ENCODE measurements around the gene NTM.
"Not testable (repeated sequence)": the region's sequence is repeated elsewhere in the genome, so short reads cannot be mapped to it uniquely, and the experiment has no call there.

NTM gene

DNA sequence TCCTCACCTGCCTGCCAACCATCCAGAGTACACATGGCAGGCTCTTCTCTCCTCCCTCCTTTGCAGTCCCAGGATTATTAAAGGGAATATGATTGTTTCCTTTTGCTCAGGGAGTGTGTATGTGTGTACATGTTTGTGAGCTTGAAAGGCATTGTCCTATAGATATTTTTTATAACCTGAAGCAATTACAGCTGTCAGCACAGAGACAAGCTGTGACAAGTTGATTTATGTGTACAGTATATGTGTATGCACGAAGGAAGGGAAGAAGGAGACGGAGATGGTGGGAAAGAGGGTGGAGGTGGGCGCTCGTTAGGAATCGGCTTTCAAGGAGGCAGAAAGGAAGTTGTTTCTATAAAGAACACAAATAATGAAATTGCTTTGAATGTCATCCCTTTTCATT is 537.0 kb downstream of the NTM start:
- no peak for DNase-seq (ENCODE audit: low read depth in 2 of 2, low spot score in 1 of 2)

- no peak for DNase-seq (ENCODE audit: low read depth in 2 of 2, low spot score in 1 of 2)
Observed at GRCh38 chr11:131908316-131908715, 537.9 kb downstream of the NTM start.

DNA sequence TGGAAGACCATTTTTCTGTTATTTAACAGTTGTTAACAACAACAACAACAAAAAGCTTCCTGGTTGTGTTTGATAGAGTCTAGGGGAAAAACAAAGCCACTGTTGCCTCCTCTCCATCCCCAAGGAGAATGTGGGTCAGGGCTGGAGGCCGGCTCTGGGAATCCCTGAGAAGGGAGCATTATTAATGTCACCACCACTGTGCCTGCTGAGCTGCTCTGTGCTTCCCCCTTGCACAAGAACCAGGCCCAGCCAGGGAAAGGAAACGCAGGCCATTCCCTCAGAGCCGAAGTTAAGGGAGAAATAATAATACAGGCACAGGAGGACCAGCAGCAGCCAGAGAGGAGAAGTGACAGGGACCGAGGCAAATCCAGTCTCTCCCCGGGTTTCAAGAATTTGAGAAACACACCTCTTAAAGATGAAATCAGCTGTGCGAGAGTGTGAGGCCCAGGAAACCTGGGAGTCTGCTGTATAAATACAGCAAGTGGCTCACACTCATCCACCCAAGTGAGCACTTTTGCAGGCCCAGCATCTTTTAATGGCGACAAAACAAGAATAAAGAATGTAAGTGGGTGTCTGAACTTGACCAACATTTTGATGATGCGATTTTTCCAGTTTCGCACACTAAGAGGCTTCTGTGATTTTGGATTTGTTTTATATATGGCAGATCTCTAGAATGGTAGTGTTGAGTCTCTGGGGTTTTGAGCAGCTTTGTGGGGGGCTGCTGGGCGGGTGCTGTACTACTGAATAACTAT is 539.2 kb downstream of the NTM start:
- no peak for DNase-seq (ENCODE audit: low read depth in 2 of 2, low spot score in 1 of 2)

GRCh38 chr11:131910178-131910522 is 539.7 kb downstream of the NTM start:
- no peak for DNase-seq (ENCODE audit: low read depth in 2 of 2, low spot score in 1 of 2)

DNA sequence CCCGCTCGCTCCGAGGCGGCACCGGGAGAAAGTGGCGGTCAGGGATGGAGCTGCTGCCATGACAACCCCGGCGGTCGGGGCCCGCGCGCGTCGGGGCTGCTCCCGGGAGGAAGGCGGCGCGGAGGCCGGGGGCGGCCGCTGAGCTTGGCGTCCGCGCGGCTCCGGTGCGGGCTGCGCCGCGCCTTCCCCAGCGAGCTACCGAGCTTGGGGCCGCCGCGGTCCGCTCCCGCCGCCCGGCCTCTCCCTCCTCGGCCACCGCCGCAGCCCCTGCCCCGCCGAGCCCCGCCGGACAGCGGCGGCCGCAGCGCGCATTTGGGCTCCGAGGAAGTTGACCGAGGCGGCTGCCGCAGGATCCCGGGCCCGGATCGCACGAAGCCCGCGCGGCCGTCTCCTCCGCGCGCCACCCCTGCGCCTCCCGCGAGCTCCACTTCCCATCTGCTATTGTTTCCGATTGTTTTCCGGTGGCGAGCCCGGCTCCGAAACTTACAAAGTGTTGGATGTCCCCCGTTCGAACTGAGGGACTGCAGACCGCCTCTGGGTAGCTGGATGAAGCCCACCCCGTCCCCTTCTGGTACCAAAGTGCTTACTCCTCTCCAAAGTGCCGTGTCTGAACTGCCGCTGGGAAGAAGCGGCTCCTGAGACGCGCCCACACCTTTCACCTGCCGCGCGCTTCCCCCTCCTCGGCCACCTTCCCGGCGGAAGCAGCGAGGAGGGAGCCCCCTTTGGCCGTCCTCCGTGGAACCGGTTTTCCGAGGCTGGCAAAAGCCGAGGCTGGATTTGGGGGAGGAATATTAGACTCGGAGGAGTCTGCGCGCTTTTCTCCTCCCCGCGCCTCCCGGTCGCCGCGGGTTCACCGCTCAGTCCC is 540.3 kb downstream of the NTM start:
- DNase-seq (ENCODE audit: low read depth in 2 of 2, low spot score in 1 of 2) = no peak

DNA sequence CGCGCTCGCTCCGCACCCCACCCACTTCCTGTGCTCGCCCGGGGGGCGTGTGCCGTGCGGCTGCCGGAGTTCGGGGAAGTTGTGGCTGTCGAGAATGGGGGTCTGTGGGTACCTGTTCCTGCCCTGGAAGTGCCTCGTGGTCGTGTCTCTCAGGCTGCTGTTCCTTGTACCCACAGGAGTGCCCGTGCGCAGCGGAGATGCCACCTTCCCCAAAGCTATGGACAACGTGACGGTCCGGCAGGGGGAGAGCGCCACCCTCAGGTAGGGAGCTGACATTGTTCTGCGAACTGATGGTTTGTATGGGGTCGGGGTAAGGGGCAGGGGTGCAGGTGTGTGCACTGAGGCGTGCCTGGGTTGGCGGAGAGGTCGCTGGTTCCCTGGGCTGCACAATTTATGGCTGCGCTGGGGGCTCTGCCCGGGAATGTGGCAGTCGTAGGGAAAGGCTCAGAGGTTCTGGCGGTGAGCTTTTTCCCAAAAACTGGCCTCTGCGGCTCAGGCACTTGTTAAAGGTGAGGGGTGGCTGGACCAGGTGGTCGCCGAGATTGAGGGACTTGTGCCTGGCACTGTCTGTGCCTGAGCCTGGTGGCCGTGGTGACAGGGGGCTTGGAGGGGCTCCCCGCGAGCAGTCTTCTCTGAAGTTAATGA is 541.1 kb downstream of the NTM start:
- not testable (repeated sequence) for DNase-seq (ENCODE audit: low read depth in 2 of 2, low spot score in 1 of 2)

DNA sequence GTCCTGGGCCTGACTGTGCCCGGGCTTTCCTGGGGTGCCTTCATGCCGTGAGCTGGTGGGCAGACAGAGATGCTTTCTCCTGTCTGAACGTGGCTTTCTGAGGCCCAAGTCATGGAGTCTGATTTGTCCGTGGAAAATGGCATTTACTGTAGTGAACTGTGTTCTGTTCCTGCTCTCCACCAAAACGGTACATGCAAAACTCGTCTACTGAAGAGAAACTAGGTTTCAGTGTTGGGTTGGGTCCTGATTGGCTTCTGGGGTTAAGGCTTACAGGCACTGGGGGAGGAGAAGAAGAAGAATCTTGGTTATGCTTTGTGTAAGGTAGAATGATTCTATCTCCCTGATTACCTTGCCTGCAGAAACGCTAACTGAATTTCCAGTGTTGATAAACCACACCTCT is 541.7 kb downstream of the NTM start:
- no peak for DNase-seq (ENCODE audit: low read depth in 2 of 2, low spot score in 1 of 2)

GRCh38 chr11:131913267-131913666 is 542.9 kb downstream of the NTM start:
- DNase-seq (ENCODE audit: low read depth in 2 of 2, low spot score in 1 of 2) = no peak

- DNase-seq (ENCODE audit: low read depth in 2 of 2, low spot score in 1 of 2) = no peak
Observed at GRCh38 chr11:131914361-131914774, 544.0 kb downstream of the NTM start.

DNA sequence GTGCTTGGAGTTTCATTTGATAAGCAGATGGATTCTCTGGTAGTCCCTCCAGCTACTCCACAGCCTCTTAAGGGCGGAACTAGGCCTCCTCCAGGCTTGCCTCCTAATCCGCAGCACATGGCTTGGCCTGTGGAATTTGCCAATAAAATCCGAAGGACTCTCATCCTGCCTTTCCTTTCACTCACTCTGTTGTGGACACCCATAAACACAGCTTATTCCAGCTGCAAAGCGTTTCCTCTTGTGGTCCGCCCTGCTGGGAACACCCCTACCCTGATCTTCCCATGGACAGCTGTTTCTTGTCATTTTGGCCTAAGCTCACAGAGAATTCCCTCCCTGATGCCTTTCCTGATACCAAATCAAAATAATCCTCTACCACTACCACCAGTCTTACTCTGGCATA is 546.2 kb downstream of the NTM start:
- no peak for DNase-seq (ENCODE audit: low read depth in 2 of 2, low spot score in 1 of 2)

DNA sequence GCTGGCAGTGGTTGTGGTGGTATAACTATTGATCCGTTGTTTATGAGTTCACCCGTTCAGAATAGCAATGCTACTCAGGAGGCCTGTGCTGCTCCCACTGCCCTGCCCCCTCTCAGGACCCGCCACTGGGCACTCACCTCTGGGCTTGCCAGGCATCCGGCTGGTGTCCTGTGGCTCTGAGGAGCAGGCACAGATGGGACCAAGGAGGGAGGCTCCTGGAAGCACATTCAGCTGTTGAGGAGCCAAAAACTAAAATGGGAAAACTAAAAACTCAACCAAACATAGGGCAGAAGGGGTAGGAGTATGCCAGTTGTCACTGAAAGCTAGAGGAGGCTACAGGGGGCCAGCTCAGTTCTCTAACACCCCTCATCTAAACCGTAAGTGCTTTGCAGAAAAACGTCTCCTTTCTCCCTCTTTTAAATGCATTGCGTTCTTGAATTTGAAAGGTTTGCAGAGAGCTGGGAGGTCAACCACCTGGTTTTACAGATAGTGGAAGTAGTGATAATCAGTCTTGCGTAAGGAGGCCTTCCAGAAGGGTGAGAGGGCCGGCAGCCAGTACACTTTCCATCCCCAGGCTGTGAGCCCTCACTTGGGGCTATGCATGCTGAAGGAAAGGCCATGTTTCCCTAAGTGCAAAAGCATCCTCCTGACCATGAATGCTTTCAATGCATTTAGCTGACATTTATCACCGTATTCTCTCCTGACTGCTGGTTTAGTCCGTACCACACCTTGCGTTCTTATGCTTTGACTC is 547.4 kb downstream of the NTM start:
- DNase-seq (ENCODE audit: low read depth in 2 of 2, low spot score in 1 of 2) = no peak

DNA sequence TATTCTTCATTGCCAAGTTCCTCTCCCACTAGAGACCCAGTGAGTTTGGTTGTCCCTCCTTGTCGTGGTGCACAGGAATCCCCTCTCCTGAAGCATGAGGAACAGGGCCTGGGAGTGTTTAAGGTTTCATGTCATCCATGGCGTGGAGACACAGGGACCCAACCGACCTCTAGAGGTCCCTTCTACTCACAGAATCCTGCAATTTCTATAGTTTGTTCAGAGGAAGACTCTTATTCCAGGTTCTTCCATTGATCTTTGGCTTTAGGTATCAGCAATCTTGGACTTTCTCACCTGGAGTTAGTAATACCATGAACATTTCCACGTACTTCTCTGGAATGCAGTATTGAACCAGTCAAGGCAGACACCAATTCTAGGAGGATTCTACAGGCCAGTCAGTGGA is 548.2 kb downstream of the NTM start:
- DNase-seq (ENCODE audit: low read depth in 2 of 2, low spot score in 1 of 2) = no peak

DNA sequence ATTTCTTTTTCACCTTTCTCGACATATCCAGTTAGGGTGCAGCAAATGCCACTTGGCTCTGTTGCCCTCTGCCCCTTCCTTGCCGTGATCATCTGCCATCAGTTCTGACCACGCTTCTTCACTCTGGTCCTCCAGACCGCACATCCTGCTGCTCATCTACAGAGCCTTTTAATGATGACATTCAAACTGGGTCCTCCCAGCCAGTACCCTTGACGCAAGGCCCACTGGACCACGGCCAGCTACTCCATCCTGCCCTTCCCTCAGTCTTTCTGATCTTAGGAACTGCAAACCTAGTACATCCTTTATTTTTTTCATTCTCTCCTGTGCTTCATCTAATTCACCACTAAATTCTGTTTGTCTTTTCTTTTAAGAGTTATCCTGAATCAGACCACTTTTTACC is 551.8 kb downstream of the NTM start:
- no peak for DNase-seq (ENCODE audit: low read depth in 2 of 2, low spot score in 1 of 2)

DNA sequence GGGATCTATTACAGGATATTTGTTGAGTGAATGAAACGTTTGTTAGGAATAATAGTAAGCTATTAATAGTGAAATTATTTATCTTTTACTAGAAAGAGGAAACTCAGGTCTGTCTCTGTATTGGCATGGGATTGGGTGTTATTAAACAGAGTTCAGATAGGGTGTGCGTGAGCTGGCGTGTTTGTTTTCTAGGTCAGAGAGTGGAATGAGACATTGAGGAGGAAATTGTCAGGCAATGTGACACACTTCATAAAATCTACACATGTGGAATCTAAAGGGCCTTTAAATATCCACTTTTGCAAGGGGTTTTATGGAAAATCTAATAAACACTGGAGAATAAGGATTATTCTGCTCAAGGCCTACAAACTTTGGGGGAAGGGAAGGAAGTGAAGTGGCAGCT is 552.9 kb downstream of the NTM start:
- DNase-seq (ENCODE audit: low read depth in 2 of 2, low spot score in 1 of 2) = no peak

GRCh38 chr11:131924001-131924400 is 553.6 kb downstream of the NTM start:
- DNase-seq (ENCODE audit: low read depth in 2 of 2, low spot score in 1 of 2) = no peak

DNA sequence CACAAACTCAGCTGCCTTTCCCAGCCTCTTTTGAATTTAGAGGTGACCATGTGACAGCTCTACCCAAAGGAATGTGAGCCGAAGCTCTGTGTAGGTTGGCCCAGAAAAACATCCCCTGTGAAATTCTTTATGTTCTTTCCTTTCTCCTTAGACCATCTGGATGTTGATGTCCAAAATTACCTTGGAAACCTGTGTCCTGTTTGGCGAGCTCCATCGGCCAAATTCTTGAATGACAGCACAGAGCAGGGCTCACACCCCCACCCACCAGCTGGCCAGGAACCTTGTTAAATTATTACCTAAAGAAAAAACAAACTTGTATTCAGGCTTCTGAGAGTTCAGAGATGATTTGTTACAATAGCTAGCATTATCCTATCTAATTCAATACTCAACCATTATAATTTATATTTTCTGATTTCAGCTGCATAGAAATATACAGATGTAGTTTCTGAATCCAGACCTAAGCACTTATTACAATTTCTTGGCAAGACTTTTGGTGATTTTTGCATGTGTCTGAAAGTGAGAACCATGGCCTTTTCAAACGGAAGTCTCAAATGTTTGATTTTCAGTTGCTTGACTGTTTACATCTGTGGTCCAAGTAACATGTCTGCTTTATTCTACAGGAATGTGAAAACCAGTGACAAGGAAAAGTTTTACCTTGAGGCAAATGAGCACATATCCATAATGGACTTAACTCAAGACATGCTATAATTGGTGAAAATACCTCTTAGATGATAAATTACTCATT is 554.2 kb downstream of the NTM start:
- no peak for DNase-seq (ENCODE audit: low read depth in 2 of 2, low spot score in 1 of 2)

GRCh38 chr11:131925829-131926228 is 555.4 kb downstream of the NTM start:
- DNase-seq (ENCODE audit: low read depth in 2 of 2, low spot score in 1 of 2) = no peak

GRCh38 chr11:131928992-131929391 is 558.6 kb downstream of the NTM start:
- no peak for DNase-seq (ENCODE audit: low read depth in 2 of 2, low spot score in 1 of 2)

DNA sequence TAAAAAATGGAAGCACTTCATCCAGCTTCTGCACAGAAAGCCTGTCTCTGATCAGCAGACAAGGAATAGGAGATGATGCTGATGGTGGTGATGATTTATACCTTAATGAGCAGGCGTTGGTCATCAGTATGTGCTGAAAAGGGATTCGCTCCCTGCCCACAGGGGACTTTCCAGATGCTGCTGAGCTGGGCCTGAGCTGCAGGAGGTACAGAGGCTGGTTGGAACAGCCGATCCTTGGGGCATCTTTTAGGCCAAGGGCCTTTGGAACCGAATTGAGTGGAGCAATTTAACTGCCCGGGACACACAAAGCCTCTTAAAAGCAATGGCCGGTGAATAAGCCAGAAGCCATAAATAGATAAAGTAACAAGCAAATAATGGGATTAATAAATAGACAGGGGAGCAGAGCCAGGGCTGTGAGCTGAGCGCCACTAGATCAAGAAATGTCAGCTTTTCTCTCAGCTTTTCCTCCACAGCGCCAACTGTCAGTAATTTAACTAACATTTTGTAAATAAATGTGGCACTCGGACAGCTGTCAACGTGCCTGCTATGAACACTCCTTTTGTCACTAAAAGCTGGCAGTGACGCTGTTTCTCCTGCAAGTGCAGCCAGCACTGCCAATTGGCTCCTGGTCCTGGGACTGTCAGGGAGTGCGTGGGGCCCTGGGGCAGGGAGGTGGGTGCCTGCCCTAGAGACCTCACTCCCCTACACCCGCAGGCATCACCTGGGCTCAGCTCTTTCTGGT is 562.3 kb downstream of the NTM start:
- DNase-seq (ENCODE audit: low read depth in 2 of 2, low spot score in 1 of 2) = no peak

DNA sequence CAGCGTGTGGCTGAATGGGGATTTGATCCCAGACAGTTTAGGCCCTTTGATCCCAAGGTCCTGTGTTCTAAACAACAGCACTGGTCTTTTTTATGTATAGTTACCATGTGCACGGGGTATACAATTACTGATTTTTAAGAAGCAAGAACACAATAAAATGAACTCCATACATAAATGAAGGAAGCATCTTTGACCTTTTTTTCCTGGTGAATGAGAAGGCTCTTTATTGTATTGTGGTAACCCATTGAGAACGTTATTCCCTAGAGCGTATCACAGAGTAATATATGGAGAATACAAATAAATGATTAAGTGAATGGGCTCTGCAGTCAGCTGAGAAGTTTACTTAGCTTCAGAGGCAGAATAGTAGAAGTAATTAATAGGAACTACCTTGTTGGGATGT is 563.6 kb downstream of the NTM start:
- DNase-seq (ENCODE audit: low read depth in 2 of 2, low spot score in 1 of 2) = no peak
